Stomach (tissue), 9 donors: ENCODE measurements around the gene CCNJL. TPM values are rescaled to one million over a fixed set of nuclear protein-coding genes. Genes with fewer than 3 reads are reported as not detected.

ENCODE experiments used
- DNase-seq, 2 donors: peaks; one replicate each; pipeline versions ENCODE4 v3.0.0 to v3.0.0-alpha.2; 2013 to 2019
- H3K27ac ChIP-seq, 5 donors: fragments of 200-600 bp in 4 of 5; sonication (generic) in 4 of 5; one replicate each; pipeline ENCODE4 v1.5.1; 2013 to 2019; ENCODE audit warnings: mild to moderate bottlenecking in 1 of 5, moderate library complexity in 1 of 5
- H3K27me3 ChIP-seq, 3 donors: fragments of 200-600 bp; sonication (generic); one replicate each; pipeline ENCODE4 v1.5.1; 2017 to 2019; ENCODE audit warnings: mixed run types in 1 of 3
- H3K36me3 ChIP-seq, 4 donors: fragments of 200-600 bp; sonication (generic); 1 replicate in 3 of 4; 2 replicates in 1 of 4; pipeline ENCODE4 v1.5.1; 2016 to 2019
- H3K4me1 ChIP-seq, 4 donors: fragments of 200-600 bp; sonication (generic); one replicate each; pipeline ENCODE4 v1.5.1; 2016 to 2019
- H3K4me3 ChIP-seq, 4 donors: fragments of 200-600 bp; sonication (generic) in 3 of 4; one replicate each; pipeline ENCODE4 v1.5.1; 2016 to 2019; ENCODE audit warnings: mild to moderate bottlenecking in 1 of 4
- H3K9me3 ChIP-seq, 4 donors: fragments of 200-600 bp; sonication (generic); one replicate each; pipeline ENCODE4 v1.5.1; 2016 to 2019
- EP300 ChIP-seq: sonication (generic); formaldehyde crosslinking; IDR thresholded peaks from one replicate; pipeline ENCODE4 v1.6.1; 2017; ENCODE audit warnings: antibody characterized with exemption
- POLR2A ChIP-seq, 4 donors: fragments of 450-650 bp; IDR thresholded peaks; one replicate each; pipeline ENCODE4 v1.6.1; 2016; ENCODE audit warnings: antibody characterized with exemption in 4 of 4, control low read depth in 2 of 4, mild to moderate bottlenecking in 1 of 4, moderate library complexity in 1 of 4
- POLR2AphosphoS5 ChIP-seq, 3 donors: sonication (generic); formaldehyde crosslinking; IDR thresholded peaks; one replicate each; pipeline ENCODE4 v1.6.1; 2016; ENCODE audit warnings: antibody characterized with exemption in 3 of 3
- WGBS, 5 donors: extraction: QIAGEN DNeasy Blood & Tissue Kit in 3 of 5; methylation state at CpG; one replicate each; pipeline versions ENCODE4 v1.1.5 to v1.1.7; 2013 to 2018; 5-methylcytosine and 5-hydroxymethylcytosine counted together
- intact Hi-C: fragments of 100-400 bp; cut with DNase I; formaldehyde crosslinking; loops from one replicate; pipeline ENCODE4 v1.15.1; 2023; ENCODE audit warnings: low total_unique reads
- polyA plus RNA-seq, 3 donors: library from polyadenylated mRNA; stranded (reverse); fragments of 200-250 nt; gene quantifications; one replicate each; pipeline ENCODE4 v1.2.3, GENCODE V29; 2013
- total RNA-seq, 5 donors: library from RNA; depleted of rRNA; stranded (reverse); fragments of >200 nt; gene quantifications; one replicate each; pipeline versions ENCODE4 v1.1.0 to v1.2.3, GENCODE V29; 2014 to 2016
- TF ChIP-seq, protein P1 (sequence below), 7 experiments: fragments of 450-650 bp in 4 of 7; fragments of 200-600 bp in 3 of 7; sonication (generic) in 3 of 7; IDR thresholded peaks; one replicate each; pipeline ENCODE4 v1.5.1; 2016 to 2019; ENCODE audit warnings: antibody characterized with exemption in 7 of 7, control low read depth in 2 of 7, mild to moderate bottlenecking in 1 of 7
- donor health status: healthy with polysubstance abuse.
- donor health status: Bipolar disorder and iron deficiency.
- donor health status: healthy.

CCNJL gene
- total and polyA plus RNA-seq, 8 donors, result 1.4 to 104 (median 3.5) TPM

DNA sequence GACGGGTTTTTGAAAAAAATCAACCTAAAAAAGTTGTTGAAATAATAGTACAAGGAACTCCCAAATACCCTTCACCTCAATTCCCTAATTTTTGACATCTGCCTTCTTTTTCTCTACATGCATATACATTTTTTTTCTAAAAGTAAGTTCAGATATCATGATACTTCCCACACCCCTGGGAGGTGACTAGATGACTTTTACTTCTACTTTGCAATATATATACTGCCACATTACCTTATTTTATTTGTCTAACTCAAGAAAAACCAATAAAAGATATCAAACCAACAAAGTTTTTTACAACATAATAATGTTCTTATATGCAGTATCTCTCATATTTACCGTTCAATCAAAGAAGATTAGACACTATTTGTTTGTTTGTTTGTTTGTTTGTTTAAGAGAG is 31.1 kb downstream of the CCNJL start:
- WGBS, 5 donors, result 61 to 80% (median 72%) methylated on average over 2 of the region's 2 CpGs

DNA sequence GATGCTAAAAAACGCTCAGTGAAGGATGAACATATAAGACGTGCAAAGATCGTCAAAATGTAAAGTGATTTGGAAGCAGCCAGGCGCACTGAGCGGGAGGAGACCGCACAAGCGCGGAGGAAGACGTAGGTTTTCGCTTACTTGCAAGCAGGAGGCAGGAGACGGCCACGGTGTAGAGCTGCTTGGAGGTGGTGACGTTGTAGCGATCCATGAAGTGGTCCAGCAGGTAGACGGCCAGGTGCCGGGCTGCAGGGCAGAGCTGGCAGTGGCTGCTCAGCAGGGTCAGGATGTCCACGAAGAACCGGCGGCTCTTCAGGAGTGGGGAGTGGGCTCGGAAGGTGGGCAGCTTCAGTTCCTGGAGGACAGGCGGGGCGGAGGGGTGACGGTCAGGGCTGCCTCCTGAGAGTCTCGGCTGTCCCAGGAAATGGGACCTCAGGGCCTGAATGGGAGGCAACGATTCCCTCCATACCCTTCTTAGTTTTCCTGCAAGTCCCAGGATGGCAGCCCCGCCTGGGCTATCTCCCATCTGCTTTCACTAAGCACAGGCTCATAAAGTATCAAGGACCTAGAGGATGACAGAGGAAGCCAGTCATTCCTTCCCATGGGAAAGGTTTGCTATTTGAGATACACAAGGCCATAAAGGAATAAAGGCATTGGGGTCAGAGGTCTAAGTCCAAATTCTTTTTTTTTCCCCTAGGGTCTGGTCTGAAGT is 31.8 kb downstream of the CCNJL start:
- intact Hi-C loops, result no loop called here
- TF ChIP-seq POLR2AphosphoS5 (IDR thresholded peaks at IDR 0.05) (no peak), POLR2A (IDR thresholded peaks at IDR 0.05) (no peak), EP300 (no peak)
- TF ChIP-seq, protein P1, sequence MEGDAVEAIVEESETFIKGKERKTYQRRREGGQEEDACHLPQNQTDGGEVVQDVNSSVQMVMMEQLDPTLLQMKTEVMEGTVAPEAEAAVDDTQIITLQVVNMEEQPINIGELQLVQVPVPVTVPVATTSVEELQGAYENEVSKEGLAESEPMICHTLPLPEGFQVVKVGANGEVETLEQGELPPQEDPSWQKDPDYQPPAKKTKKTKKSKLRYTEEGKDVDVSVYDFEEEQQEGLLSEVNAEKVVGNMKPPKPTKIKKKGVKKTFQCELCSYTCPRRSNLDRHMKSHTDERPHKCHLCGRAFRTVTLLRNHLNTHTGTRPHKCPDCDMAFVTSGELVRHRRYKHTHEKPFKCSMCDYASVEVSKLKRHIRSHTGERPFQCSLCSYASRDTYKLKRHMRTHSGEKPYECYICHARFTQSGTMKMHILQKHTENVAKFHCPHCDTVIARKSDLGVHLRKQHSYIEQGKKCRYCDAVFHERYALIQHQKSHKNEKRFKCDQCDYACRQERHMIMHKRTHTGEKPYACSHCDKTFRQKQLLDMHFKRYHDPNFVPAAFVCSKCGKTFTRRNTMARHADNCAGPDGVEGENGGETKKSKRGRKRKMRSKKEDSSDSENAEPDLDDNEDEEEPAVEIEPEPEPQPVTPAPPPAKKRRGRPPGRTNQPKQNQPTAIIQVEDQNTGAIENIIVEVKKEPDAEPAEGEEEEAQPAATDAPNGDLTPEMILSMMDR (IDR thresholded peaks at IDR 0.05), result no peak
- Histone ChIP-seq H3K27me3 (no peaks in the 10 kb centered on the region), H3K36me3 (peaks cover 3 to 13% (median 5%) of the 10 kb centered on the region in 4 donors), H3K4me3 (no peak overlapping the region), H3K4me1 (no peaks in the 10 kb centered on the region), H3K9me3 (no peaks in the 10 kb centered on the region), H3K27ac (no peak overlapping the region)
- DNase-seq, result no peak
- WGBS, 5 donors, result 91 to 97% (median 95%) methylated on average over 26 of the region's 26 CpGs

More for the DNA sequence above, 31.1 kb downstream of the CCNJL start:
- Histone ChIP-seq H3K27ac (no peak overlapping the region), H3K4me3 (no peak overlapping the region), H3K27me3 (no peaks in the 10 kb centered on the region), H3K4me1 (peaks cover 0 to 2% (median under 1%) of the 10 kb centered on the region in 4 donors), H3K36me3 (peaks cover 3 to 13% (median 5%) of the 10 kb centered on the region in 4 donors), H3K9me3 (no peaks in the 10 kb centered on the region)
- TF ChIP-seq POLR2A (IDR thresholded peaks at IDR 0.05) (no peak), EP300 (no peak), POLR2AphosphoS5 (IDR thresholded peaks at IDR 0.05) (no peak)
- TF ChIP-seq, protein P1 (IDR thresholded peaks at IDR 0.05), result no peak
- intact Hi-C loops, result no loop called here
- DNase-seq, result no peak

DNA sequence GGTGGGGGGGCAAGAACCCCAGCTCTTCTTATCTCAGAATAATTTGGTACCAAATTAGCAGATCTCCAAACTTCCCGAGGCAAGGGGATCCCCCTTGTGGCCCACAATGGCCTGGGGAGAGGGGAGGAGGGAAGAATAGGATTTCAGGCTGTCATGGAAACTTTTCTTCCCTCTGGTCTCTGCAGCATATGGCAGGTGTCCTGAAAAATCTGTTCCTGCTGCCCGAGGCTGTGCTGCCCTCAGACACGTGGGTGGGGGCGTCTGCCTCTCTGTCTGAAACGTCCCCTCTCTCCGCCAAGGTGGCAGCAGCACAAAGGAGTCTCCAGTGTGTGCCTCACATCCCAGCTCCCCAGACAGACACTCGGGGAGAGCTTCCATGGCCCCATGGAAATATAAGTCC is 34.0 kb downstream of the CCNJL start:
- TF ChIP-seq, protein P1 (IDR thresholded peaks at IDR 0.05), result no peak
- Histone ChIP-seq H3K27ac (no peak overlapping the region), H3K9me3 (no peaks in the 10 kb centered on the region), H3K36me3 (peaks cover 3 to 13% (median 5%) of the 10 kb centered on the region in 4 donors), H3K27me3 (no peaks in the 10 kb centered on the region), H3K4me1 (peaks cover 0 to 12% (median 0%) of the 10 kb centered on the region in 4 donors), H3K4me3 (no peak overlapping the region)
- 52 to 79% (median 76%) methylated on average over 6 to 7 of the region's 7 CpGs for WGBS, 5 donors
- no peak for DNase-seq
- intact Hi-C loops, result no loop called here

DNA sequence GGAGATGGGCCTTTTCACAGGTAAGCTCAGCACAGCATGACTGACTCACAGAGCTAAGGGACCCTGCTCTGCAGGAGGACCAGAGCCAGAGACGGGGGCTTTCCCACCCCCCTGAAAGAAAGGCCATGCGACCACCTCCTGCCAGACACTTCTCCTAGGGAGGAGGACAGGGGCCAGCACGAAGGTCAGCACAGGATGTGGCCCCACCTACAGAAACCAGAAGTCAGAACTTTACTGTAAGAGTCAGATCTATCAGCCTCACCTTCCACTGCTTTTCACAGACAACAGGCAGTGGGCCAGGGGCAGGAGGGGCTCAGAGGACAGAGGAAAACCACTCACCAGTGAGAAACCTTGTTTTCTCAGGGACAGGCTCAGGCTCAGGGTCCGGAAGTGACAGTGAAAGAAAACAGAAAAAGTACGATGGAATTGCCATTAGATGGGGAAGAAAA is 37.9 kb downstream of the CCNJL start:
- peaks cover 12 to 39% (median 14%) of the 10 kb centered on the region in 4 donors for H3K4me1 ChIP-seq
- no peak for TF ChIP-seq EP300
- no peak for TF ChIP-seq POLR2AphosphoS5 (IDR thresholded peaks at IDR 0.05)
- TF ChIP-seq, protein P1 (IDR thresholded peaks at IDR 0.05), result no peak
- TF ChIP-seq POLR2A (IDR thresholded peaks at IDR 0.05), result no peak
- no peak overlapping the region for H3K27ac ChIP-seq
- no peaks in the 10 kb centered on the region for H3K9me3 ChIP-seq
- H3K4me3 ChIP-seq, result no peak overlapping the region
- DNase-seq, result no peak
- H3K36me3 ChIP-seq, result peaks cover 0 to 10% (median 4%) of the 10 kb centered on the region in 4 donors
- H3K27me3 ChIP-seq, result no peaks in the 10 kb centered on the region
- intact Hi-C loops, result no loop called here
- WGBS, 5 donors, result 73 to 89% (median 77%) methylated on average over 4 to 5 of the region's 5 CpGs
